Measurements from ENCODE around the gene IRX4. TPM values are rescaled to one million over a fixed set of nuclear protein-coding genes. Genes with fewer than 3 reads are reported as not detected.

IRX4 gene
- total RNA-seq, 1 experiment from 2014 or later: 44.7 TPM

GRCh38 chr5:1909346-1909985 lies 26.7 kb upstream of the IRX4 start:
- TF ChIP-seq, protein P1, sequence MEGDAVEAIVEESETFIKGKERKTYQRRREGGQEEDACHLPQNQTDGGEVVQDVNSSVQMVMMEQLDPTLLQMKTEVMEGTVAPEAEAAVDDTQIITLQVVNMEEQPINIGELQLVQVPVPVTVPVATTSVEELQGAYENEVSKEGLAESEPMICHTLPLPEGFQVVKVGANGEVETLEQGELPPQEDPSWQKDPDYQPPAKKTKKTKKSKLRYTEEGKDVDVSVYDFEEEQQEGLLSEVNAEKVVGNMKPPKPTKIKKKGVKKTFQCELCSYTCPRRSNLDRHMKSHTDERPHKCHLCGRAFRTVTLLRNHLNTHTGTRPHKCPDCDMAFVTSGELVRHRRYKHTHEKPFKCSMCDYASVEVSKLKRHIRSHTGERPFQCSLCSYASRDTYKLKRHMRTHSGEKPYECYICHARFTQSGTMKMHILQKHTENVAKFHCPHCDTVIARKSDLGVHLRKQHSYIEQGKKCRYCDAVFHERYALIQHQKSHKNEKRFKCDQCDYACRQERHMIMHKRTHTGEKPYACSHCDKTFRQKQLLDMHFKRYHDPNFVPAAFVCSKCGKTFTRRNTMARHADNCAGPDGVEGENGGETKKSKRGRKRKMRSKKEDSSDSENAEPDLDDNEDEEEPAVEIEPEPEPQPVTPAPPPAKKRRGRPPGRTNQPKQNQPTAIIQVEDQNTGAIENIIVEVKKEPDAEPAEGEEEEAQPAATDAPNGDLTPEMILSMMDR (IDR thresholded peaks at IDR 0.05; ENCODE audit: unreplicated experiment): no peak
- no peak for DNase-seq (ENCODE audit: unreplicated experiment)
- ChIA-PET POLR2A (no interaction called here), CTCF (no interaction called here)
- Mint-ChIP-seq H3K9me3 (ENCODE audit: unreplicated experiment) (peaks cover 5% of the 10 kb centered on the region), H3K36me3 (ENCODE audit: insufficient read depth, unreplicated experiment) (no peaks in the 10 kb centered on the region), H3K4me1 (ENCODE audit: insufficient read depth, unreplicated experiment) (no peaks in the 10 kb centered on the region), H3K27ac (ENCODE audit: low read depth, unreplicated experiment) (no peak overlapping the region), H3K4me3 (ENCODE audit: unreplicated experiment) (no peak overlapping the region), H3K27me3 (ENCODE audit: insufficient read depth, unreplicated experiment) (no peaks in the 10 kb centered on the region)
- BruUV-seq (replicated peaks): no TSS peak
- intact Hi-C loops (cut with micrococcal nuclease): no loop called here

GRCh38 chr5:1908931-1909330 lies 26.2 kb upstream of the IRX4 start:
- Mint-ChIP-seq H3K36me3 (ENCODE audit: insufficient read depth, unreplicated experiment) (no peaks in the 10 kb centered on the region), H3K27me3 (ENCODE audit: insufficient read depth, unreplicated experiment) (no peaks in the 10 kb centered on the region), H3K4me1 (ENCODE audit: insufficient read depth, unreplicated experiment) (no peaks in the 10 kb centered on the region), H3K27ac (ENCODE audit: low read depth, unreplicated experiment) (no peak overlapping the region), H3K4me3 (ENCODE audit: unreplicated experiment) (no peak overlapping the region), H3K9me3 (ENCODE audit: unreplicated experiment) (peaks cover 5% of the 10 kb centered on the region)
- CTCF ChIA-PET: no interaction called here
- POLR2A ChIA-PET: no interaction called here
- BruUV-seq (replicated peaks): no TSS peak
- DNase-seq (ENCODE audit: unreplicated experiment): no peak
- intact Hi-C loops (cut with micrococcal nuclease): no loop called here
- TF ChIP-seq, protein P1 (IDR thresholded peaks at IDR 0.05; ENCODE audit: unreplicated experiment): no peak

DNA sequence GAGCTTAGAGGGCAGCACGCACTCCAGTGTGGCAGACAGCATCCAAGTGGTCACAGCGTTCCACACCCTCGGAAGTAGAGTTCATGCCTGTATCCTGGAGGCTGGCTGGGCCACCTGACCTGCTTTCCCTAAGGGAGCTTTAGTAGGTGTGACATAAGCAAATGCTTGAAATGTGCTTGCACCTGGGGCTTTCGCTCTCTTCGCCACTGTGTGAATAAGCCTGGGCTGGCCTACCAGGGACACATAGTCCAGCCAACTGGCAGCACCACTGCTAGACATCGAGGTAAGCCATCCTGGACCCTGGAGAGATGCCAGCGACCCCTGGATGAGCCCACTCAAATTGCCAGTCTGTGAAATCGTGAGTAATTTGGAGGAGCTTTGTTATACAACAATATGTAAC lies 24.9 kb upstream of the IRX4 start:
- DNase-seq (ENCODE audit: unreplicated experiment): no peak
- BruUV-seq (replicated peaks): no TSS peak
- H3K4me1 Mint-ChIP-seq (ENCODE audit: insufficient read depth, unreplicated experiment): no peaks in the 10 kb centered on the region
- no peaks in the 10 kb centered on the region for H3K27me3 Mint-ChIP-seq (ENCODE audit: insufficient read depth, unreplicated experiment)
- H3K9me3 Mint-ChIP-seq (ENCODE audit: unreplicated experiment): peaks cover 5% of the 10 kb centered on the region
- H3K36me3 Mint-ChIP-seq (ENCODE audit: insufficient read depth, unreplicated experiment): no peaks in the 10 kb centered on the region
- no peak overlapping the region for H3K27ac Mint-ChIP-seq (ENCODE audit: low read depth, unreplicated experiment)
- intact Hi-C loops (cut with micrococcal nuclease): no loop called here
- no peak overlapping the region for H3K4me3 Mint-ChIP-seq (ENCODE audit: unreplicated experiment)
- TF ChIP-seq, protein P1 (IDR thresholded peaks at IDR 0.05; ENCODE audit: unreplicated experiment): no peak
- POLR2A ChIA-PET: interaction anchor here (1.3 kb wide), 1 partner anchor 20 kb away, joined by 3 read pairs; no protein-coding TSS in a partner anchor
- CTCF ChIA-PET: no interaction called here

GRCh38 chr5:1905108-1905507 lies 22.4 kb upstream of the IRX4 start:
- BruUV-seq (replicated peaks): no TSS peak
- Mint-ChIP-seq H3K27ac (ENCODE audit: low read depth, unreplicated experiment) (no peak overlapping the region), H3K4me1 (ENCODE audit: insufficient read depth, unreplicated experiment) (no peaks in the 10 kb centered on the region), H3K4me3 (ENCODE audit: unreplicated experiment) (no peak overlapping the region), H3K9me3 (ENCODE audit: unreplicated experiment) (peaks cover 5% of the 10 kb centered on the region), H3K27me3 (ENCODE audit: insufficient read depth, unreplicated experiment) (no peaks in the 10 kb centered on the region), H3K36me3 (ENCODE audit: insufficient read depth, unreplicated experiment) (no peaks in the 10 kb centered on the region)
- intact Hi-C loops (cut with micrococcal nuclease): no loop called here
- ChIA-PET CTCF (interaction anchor here (0.6 kb wide), 1 partner anchor 34 kb away, joined by 3 read pairs; no protein-coding TSS in a partner anchor), POLR2A (no interaction called here)
- no peak for DNase-seq (ENCODE audit: unreplicated experiment)
- TF ChIP-seq, protein P1 (IDR thresholded peaks at IDR 0.05; ENCODE audit: unreplicated experiment): no peak

Measured in MCF 10A (cell line).